GM18951 (cell line): ENCODE results near the gene MEF2C.

Experiments used
- POLR2A ChIP-seq: IDR thresholded peaks from 4 replicates; pipeline ENCODE4 v1.6.1; 2011; ENCODE audit warnings: mild to moderate bottlenecking; ENCODE audit not compliant: insufficient read length, insufficient read depth; ENCODE audit errors: extremely low read depth
- in situ Hi-C: fragments of 300-500 bp; cut with MboI; formaldehyde crosslinking; loops from one replicate; pipeline ENCODE4 v1.12.0; 2022; ENCODE audit warnings: low sequenced_read_pairs, mixed read lengths, inconsistent platforms; ENCODE audit not compliant: unreplicated experiment

Gene MEF2C

GRCh38 chr5:88899096-88899737, 16.2 kb upstream of the MEF2C start:
- no peak for TF ChIP-seq POLR2A
- in situ Hi-C loops = loop anchor here (25.0 kb wide), 1 partner anchor 413 kb away; no protein-coding TSS in a partner anchor

DNA sequence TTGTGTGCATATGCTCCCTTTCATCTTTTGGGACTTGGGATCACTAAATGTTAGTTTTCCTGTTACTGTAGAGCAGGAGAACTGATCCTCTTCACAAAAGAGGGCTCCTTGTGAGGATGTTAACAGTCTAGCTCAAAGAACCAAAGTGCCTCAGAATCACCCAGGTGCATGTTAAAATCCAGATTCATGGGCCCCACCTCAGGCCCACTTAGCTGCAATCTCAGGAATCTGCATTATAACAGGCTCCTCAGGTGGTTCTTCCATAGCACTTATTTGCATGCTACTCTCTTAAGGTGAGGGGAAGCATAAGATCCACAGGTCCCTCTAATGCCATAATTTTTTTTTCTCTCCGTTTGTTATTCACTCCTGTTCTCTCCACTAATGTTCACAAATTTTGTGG, 14.8 kb upstream of the MEF2C start:
- no peak for TF ChIP-seq POLR2A
- in situ Hi-C loops = loop anchor here (25.0 kb wide), 1 partner anchor 415 kb away; no protein-coding TSS in a partner anchor

GRCh38 chr5:88895681-88896501, 12.9 kb upstream of the MEF2C start:
- in situ Hi-C loops = loop anchor here (25.0 kb wide), 1 partner anchor 416 kb away; no protein-coding TSS in a partner anchor

GRCh38 chr5:88892669-88893068, 9.7 kb upstream of the MEF2C start:
- in situ Hi-C loops = loop anchor here (25.0 kb wide), 1 partner anchor 420 kb away; no protein-coding TSS in a partner anchor
- TF ChIP-seq POLR2A = no peak

More at GRCh38 chr5:88895681-88896501, 12.9 kb upstream of the MEF2C start:
- no peak for TF ChIP-seq POLR2A

DNA sequence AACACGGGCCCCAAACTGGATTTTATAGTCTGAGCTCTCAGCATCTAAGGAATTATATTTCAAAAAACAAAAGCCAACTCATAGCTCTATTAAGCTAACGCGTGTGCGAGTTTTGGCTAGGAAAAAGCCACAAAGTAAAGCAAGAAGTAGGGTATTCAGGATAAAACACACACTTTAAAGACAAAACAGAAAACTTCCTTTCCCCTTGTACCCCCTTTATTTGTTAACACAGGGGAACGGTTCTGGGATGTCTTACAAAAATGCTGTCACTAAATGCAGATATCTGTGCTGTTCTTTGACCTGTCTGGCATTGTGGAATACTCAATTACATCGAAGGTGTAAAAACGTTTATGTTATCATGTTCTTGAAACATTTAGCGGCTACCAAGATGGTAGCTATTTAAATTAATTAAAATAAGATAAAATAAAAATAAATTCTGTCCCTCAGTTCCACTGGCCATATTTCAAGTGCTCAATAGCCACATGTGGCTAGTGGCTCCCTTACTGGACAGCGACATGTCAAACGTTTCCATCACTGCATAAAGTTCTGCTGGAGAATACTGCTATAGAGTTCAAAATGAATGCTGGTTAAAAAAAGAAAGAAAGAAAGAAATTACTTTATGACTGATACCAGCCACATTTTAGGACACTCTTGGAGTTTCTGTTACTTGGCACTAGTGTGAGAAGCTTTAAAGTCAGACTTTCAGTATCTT, 7.2 kb upstream of the MEF2C start:
- no peak for TF ChIP-seq POLR2A
- in situ Hi-C loops = loop anchor here (25.0 kb wide), 1 partner anchor 422 kb away; no protein-coding TSS in a partner anchor

DNA sequence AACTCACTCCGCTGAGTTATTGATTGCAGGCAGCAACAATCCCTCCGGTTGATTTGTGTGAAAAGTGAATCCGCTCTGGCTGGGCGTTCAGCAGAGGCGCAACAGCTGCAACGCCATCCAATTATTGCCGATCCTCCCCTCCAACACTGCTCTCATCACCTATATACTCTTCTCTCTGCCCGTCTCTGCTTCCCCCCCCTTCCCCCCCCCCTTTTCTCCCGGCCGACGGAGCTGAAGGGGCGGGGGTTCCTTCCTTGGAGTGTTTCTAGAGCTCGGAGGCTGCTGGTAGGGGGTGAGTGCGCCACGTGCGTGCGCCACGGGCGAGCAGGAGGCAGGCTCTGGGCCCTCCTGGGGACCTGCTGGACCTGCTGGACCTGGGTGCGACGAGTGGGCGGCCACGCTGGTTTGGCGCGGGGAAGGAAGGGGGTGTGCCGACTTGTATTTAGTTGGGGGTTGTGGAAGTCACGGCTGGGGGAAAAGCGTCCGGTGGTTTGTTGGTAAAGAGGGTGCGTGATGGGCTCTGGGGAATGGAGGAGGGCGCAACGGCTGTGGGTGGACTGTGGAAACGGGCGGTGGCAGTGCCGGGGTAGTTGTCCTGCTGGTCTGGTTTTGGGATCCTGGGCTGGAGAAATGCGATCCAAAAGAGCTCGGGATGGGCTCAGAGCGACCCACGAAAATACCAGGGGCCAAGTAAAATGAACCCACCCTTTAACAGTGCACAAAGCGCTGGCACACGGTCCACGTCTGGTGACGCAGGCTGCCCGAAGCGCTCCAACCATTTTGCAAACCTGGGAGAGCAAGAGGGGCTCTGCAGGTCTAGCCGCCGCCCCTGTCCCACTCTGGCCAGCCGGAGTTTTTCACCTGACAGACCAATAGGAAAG, 6.4 kb upstream of the MEF2C start:
- in situ Hi-C loops = loop anchor here (25.0 kb wide), 1 partner anchor 423 kb away; no protein-coding TSS in a partner anchor
- TF ChIP-seq POLR2A = peak; percentile 64

- in situ Hi-C loops = loop anchor here (25.0 kb wide), 1 partner anchor 423 kb away; no protein-coding TSS in a partner anchor
- TF ChIP-seq POLR2A = no peak
Observed at GRCh38 chr5:88888848-88889188, 5.8 kb upstream of the MEF2C start.

DNA sequence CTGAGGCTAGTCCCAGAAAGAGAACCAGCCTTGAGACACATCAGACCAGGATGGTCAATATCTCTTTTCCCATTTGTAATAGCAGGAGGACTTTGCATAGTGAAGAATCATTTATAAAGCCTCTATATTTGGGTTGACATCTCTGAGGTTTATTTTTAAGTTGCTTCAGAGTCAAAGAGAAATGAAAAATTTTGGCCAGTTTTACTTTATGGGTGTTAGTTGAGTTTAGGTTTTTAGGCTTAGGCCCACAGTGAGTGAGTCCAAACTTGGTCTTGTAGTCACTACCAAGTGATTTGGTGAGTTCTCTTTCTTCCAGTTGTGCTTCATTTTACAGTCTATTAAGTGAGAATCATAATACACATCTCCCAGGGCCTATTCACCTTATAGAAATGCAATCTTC, 5.3 kb upstream of the MEF2C start:
- TF ChIP-seq POLR2A = no peak
- in situ Hi-C loops = loop anchor here (25.0 kb wide), 1 partner anchor 424 kb away; no protein-coding TSS in a partner anchor

- no peak for TF ChIP-seq POLR2A
- in situ Hi-C loops = loop anchor here (25.0 kb wide), 1 partner anchor 425 kb away; no protein-coding TSS in a partner anchor
Observed at GRCh38 chr5:88887342-88887741, 4.4 kb upstream of the MEF2C start.

- in situ Hi-C loops = loop anchor here (25.0 kb wide), 1 partner anchor 425 kb away; no protein-coding TSS in a partner anchor
- no peak for TF ChIP-seq POLR2A
Observed at GRCh38 chr5:88886746-88887341, 3.9 kb upstream of the MEF2C start.

- TF ChIP-seq POLR2A = no peak
- in situ Hi-C loops = loop anchor here (25.0 kb wide), 1 partner anchor 426 kb away; no protein-coding TSS in a partner anchor
Observed at GRCh38 chr5:88886252-88886651, 3.3 kb upstream of the MEF2C start.

- in situ Hi-C loops = loop anchor here (25.0 kb wide), 1 partner anchor 427 kb away; no protein-coding TSS in a partner anchor
- TF ChIP-seq POLR2A = no peak
Observed at GRCh38 chr5:88885002-88885401, 2.0 kb upstream of the MEF2C start.

- no peak for TF ChIP-seq POLR2A
- in situ Hi-C loops = loop anchor here (25.0 kb wide), 1 partner anchor 428 kb away; no protein-coding TSS in a partner anchor
Observed at GRCh38 chr5:88884608-88884877, 1.6 kb upstream of the MEF2C start.
